ENCODE results near the gene KCNJ15.

KCNJ15 gene

GRCh38 chr21:38300141-38300578, 43.4 kb downstream of the KCNJ15 start:
- DNase-seq: no peak

GRCh38 chr21:38301321-38302214, 44.8 kb downstream of the KCNJ15 start:
- no peak for DNase-seq

GRCh38 chr21:38303300-38303699, 46.5 kb downstream of the KCNJ15 start:
- no peak for DNase-seq

- peak; percentile 18 for DNase-seq
Measured at GRCh38 chr21:38306433-38307141, 49.8 kb downstream of the KCNJ15 start.

- no peak for DNase-seq
Measured at GRCh38 chr21:38307771-38308531, 51.2 kb downstream of the KCNJ15 start.

GRCh38 chr21:38308532-38309119, 51.8 kb downstream of the KCNJ15 start:
- DNase-seq: no peak

GRCh38 chr21:38310646-38311485, 54.1 kb downstream of the KCNJ15 start:
- no peak for DNase-seq

- DNase-seq: no peak
Measured at GRCh38 chr21:38311765-38312164, 55.0 kb downstream of the KCNJ15 start.

GRCh38 chr21:38312822-38313221, 56.0 kb downstream of the KCNJ15 start:
- DNase-seq: no peak

- no peak for DNase-seq
Measured at GRCh38 chr21:38314558-38314957, 57.8 kb downstream of the KCNJ15 start.

GRCh38 chr21:38315122-38315521, 58.3 kb downstream of the KCNJ15 start:
- DNase-seq: no peak

- DNase-seq: no peak
Measured at GRCh38 chr21:38319781-38320180, 63.0 kb downstream of the KCNJ15 start.

GRCh38 chr21:38321568-38321967, 64.8 kb downstream of the KCNJ15 start:
- DNase-seq: no peak

- no peak for DNase-seq
Measured at GRCh38 chr21:38322311-38322950, 65.6 kb downstream of the KCNJ15 start.

- DNase-seq: peak; percentile 3
Measured at GRCh38 chr21:38323721-38324531, 67.1 kb downstream of the KCNJ15 start.

GRCh38 chr21:38325216-38325615, 68.4 kb downstream of the KCNJ15 start:
- DNase-seq: no peak

GRCh38 chr21:38325731-38326420, 69.1 kb downstream of the KCNJ15 start:
- no peak for DNase-seq

GRCh38 chr21:38326429-38326828, 69.6 kb downstream of the KCNJ15 start:
- DNase-seq: no peak

- no peak for DNase-seq
Measured at GRCh38 chr21:38326899-38327298, 70.1 kb downstream of the KCNJ15 start.

- DNase-seq: no peak
Measured at GRCh38 chr21:38327984-38328383, 71.2 kb downstream of the KCNJ15 start.
